Pericardium fibroblast (primary cell): ENCODE measurements around the gene ANTKMT. TPM values are rescaled to one million over a fixed set of nuclear protein-coding genes. Genes with fewer than 3 reads are reported as not detected.

Experiments used
- total RNA-seq: library from RNA; depleted of rRNA; stranded (reverse); fragments of >200 nt; gene quantifications from 2 replicates; pipeline ENCODE4 v1.2.3, GENCODE V29; 2015

ANTKMT gene
- total RNA-seq: 32.9 and 39.3 TPM in 2 replicates

DNA sequence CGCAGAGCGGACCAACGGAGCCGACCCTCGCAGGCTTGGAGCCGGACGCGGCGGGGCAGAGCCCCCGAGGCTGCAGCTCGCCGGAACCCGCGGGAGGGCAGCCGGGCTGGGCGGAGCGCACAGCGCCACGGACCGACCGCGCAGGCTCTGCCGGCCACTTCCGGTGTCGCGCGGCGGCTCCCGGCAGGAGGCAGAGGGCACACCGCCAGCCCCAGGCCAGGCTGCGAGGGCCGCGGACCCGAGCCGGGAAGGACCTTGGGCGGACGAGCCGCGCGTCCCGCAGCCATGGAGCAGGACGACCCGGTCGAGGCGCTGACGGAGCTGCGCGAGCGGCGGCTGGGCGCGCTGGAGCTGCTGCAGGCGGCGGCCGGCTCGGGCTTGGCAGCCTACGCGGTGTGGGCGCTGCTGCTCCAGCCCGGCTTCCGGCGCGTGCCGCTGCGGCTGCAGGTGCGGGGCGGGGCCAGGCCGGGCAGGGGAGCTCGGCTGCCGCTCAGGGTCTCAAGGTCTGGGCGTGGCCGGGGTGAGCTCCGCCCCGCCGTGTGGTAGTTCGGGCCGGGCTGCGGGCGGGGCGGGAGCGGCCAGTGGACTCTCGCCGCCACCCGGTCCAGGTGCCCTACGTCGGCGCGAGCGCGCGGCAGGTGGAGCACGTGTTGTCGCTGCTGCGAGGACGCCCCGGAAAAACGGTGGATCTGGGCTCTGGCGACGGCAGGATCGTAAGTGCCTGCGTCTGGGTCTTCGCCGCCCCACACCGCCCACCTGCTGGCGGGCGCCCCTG lies at the start of gene ANTKMT:
Gene ANTKMT (plus strand): TSS at position 157 of the 775 bp plus-strand sequence. CDS start 129 bp downstream, at position 286.

DNA sequence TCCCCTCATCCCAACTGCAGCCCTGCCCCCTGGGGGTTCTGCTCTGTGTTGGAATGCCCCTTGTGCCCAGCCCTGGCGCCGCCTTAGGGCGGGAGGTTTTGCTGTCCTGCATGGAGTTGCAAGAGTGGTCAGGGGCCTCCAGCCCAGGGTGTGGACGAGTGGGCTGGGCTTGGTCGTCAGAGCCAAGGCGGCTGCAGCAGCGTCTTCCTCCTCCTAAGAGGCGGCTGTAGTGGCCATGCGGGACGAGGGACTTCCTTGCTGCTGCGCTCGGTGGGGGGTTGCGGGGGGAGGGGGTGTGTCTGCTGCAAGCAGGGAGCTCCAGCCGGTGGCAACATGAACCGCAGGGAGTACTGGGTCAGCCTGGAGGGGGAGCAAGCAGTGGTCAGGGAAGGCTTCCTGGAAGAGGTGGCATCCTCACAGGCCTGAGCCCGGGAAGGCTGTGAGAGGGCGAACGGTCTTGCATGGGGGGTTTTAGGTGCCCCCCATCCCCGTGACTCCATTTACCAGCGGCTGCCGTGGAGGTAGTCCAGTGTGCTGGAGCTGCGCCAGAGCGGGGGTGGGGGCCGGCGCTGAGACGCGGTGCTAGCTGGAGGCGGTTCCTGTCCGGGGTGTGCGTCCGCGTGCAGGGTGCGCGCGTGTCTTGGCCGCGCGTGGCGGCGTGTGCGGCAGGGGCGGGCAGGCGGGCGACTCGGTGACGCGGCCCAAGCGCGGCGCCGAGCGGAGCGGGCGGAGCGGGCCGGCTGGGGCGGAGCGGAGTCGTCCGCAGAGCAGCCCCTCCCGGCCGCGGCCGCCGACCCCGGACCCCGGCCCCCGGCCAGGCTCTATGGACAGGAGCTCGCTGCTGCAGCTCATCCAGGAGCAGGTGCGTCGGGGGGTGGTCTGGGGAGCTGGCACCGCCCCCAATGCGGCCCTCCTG lies 45.7 kb upstream of the ANTKMT start, which contains the start of gene RHBDL1:
Gene RHBDL1 (plus strand): TSS at position 704 of the 916 bp plus-strand sequence. CDS start 120 bp downstream, at position 824.

GRCh38 chr16:679814-680624 lies 40.9 kb upstream of the ANTKMT start, which contains the start of gene STUB1:
TSS of gene STUB1 (plus strand) at chr16:680410. CDS start at chr16:680526, 116 bp downstream.

DNA sequence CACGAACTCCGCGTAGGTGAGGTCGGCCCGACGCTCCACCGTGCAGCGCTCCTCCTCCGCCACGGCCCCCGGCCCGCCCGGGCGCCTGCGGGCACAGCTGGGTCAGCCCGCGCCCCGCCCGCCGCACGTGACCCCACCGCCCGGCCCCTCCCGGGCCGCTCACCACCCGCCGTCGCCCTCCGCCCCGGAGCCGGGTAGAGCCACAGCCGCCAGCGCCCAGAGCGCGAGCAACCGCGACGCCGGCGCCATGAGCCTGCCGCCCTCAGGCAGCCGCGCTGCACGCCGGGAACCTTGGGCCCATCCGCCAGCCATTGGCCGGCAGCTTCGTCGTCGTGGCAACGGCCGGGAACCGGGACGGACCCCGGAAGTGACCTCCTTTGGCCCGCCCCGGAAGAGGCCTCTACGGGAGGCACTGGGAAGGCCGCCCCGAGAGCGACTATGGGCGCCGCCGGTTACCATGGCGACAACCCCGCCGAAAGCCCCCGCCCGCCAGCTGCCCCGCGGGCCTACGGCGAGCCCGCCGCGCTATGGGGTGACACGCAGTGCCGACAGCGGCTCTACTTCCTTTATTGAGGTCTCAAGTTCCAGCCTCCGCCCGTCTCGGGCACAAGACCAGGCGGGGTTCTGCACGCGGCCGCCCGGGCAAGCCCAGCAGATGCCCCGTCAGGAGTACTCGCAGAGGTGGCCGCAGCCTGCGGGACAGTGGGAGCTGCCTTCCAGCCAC lies 36.7 kb upstream of the ANTKMT start, which contains the start of gene JMJD8:
Gene JMJD8 (minus strand): TSS at position 264 of the 724 bp plus-strand sequence. CDS start 15 bp downstream, at position 249.

DNA sequence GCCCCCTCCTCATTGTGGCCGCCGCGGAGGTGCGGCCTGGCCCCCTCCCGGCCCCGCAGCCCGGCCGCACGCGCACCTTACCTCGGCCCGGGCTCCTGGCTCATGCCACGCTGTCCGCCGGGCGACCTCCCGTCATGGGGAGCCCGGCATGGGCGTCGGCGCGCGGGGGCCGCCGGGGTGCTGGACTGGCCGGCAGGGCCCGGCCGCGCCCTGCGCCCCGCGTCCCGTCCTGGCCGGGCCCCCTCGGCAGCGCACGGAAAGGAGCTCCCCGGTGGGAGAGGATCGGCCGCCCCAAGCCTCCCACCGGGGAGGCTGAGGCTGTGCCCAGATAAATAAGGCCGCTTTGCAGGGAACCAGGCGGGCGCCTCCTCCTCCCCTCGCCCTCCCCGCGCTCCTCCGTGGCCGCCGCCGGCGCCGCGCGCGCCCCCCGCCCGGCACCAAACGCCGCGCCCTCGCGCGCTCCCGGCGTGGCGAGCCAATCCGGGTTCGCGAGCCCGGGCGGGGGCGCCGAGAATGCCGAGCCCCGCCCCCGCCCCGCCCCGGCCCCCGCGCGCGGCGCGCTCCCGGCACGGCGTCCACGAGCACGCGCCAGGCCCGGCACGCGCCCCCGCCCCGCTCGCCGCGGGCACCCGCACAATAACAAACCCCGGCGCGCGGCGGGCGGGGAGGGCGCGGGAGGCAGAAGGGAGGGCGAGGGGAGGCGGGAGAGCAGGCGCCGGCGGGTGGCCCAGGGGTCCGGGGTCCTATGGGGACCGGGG lies 15.3 kb upstream of the ANTKMT start, which contains the start of gene FBXL16:
Gene FBXL16 (minus strand): TSS at position 371 of the 758 bp plus-strand sequence. CDS start 8,396 bp downstream, outside the sequence.

DNA sequence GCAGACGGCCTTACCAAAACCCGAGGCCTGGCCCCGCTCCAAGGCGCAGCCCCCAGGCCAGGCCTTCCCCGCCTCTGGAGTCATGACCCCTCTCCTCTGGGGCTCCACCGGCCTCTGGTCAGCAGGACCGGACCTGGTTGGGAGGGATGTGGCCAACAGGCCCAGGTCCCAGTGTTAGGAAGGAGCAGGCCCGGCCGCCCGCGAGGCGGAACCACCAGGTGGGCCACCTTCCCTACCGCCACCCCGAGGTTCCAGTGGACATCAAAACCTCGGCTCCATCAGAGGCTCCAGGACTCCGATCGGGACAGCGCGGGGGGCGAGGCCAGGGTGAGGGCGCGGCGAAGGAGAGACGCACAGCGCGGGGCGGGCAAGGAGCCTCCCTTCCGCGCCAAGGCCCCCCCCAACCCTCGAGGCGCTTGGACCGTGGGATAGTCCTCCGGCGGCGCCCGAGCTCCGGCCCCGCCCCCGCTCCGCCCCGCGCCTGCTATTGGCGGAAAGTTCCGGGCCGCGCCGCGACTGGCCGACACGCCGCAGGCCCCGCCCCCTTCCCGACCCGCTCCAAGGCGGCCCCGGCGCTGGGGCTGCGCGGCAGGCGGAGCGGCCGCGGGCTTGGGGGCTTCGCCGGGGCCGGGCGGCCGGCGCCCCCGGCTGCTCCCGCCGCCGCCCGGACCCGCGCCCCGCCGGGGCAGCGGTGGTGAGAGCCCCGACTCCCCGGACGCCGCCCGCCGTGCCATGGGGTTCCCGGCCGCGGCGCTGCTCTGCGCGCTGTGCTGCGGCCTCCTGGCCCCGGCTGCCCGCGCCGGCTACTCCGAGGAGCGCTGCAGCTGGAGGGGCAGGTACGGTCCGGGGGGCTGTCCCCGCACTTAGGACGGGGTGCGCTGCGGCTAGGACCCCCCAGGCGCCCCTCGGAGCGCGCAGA lies 6.1 kb upstream of the ANTKMT start, which contains the start of gene METRN:
Gene METRN (plus strand): TSS at position 561 of the 919 bp plus-strand sequence. CDS start 172 bp downstream, at position 733.

DNA sequence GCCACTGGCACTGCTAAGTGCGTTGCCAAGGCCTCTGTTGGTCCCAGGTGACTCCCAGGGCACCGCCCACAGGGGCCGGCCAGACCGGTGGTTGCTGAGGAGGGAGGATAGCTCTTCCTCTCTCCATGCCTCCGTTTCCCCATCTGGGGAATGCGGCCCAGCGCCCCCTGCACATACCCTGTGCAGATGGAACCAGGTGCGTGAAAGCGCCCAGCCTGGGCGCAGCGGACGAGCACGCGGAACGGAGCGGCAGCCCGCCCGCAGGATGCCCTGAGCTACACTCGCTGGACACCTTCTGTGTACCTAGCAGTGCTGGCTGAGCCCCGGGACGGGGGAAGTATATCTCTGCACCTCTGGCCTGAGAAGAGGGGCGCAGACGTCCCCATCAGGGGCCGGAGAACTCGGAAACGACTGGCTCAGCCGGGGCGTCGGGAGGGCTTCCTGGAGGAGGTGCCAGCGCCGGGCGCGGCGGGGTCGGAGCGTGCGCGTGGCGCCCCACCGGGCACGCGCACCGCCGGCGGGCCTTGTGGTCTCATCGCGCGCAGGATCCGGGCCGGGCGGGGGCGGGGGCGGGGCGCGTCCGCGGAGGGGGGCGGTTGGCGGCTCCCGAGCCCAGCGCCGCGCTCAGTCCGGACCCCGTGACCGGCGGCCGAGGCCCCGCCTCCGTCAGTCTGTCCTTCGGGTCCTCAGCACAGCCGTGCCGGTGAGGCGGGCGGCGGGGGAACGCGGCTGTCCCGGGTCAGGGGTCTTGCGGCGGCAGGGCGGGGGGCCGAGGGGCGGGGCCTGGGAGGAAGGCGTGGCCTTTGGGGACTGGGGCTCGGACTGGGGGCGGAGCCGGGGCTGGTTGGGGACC lies 5.7 kb downstream of the ANTKMT start, which contains the start of the genes CCDC78 and HAGHL:
Gene CCDC78 (minus strand): TSS at position 6 of the 853 bp plus-strand sequence. CDS start 76 bp downstream, outside the sequence.
Gene HAGHL (plus strand): TSS at position 669 of the 853 bp plus-strand sequence. CDS start 404 bp downstream, outside the sequence.

GRCh38 chr16:740764-741505 lies 20.0 kb downstream of the ANTKMT start, which contains the start of gene CIAO3:
TSS of gene CIAO3 (minus strand) at chr16:740997. CDS start at chr16:740985, 12 bp downstream.

DNA sequence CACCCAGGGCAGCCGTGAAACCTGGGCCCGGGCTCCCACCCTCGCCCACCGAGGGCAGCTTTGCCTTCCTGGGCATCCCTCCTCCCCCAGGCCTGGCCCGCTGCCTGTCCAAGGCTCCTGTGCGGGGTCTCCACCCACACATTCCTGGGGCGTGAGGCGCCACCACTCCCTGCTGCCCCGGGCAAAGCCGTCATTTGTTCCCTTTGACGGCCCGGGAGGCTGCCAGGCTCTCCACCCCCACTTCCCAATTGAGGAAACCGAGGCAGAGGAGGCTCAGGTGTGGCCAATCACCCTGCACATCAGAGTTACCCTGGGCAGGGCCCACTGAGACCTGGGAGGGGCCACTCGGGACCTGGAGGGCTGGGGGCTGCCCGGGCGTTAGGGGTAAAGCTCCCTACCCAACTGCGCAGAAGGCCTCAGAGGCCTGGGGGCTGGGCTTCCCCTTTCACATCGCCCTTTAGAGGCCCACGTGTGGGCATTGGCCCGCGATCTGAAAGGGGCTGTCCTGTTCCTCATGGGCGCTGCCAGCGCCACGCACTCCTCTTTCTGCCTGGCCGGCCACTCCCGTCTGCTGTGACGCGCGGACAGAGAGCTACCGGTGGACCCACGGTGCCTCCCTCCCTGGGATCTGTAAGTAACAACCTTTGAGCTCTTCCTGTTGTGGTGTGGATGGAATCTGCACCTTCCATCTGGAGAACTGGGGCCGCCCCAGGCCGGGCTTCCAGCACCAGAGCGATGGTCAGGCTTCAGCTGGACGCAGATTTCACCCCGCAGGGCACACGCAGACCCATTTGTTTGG lies 39.8 kb downstream of the ANTKMT start, which contains the start of gene MSLN:
Gene MSLN (plus strand): TSS at position 190 of the 799 bp plus-strand sequence. CDS start 1,947 bp downstream, outside the sequence.

Other genes starting within 250 kb of the ANTKMT start
- gene CAPN15, start 193.4 kb upstream of the ANTKMT start, total RNA-seq: 36.5 and 48.2 TPM in 2 replicates
- gene PRR35, start 160.8 kb upstream of the ANTKMT start, total RNA-seq: not detected in 2 replicates
- 3.8 and 5.0 TPM in 2 replicates for gene NHLRC4, start 154.1 kb upstream of the ANTKMT start, total RNA-seq
- 28.5 and 35.1 TPM in 2 replicates for gene PIGQ, start 151.2 kb upstream of the ANTKMT start, total RNA-seq
- 16.9 and 19.4 TPM in 2 replicates for gene RAB40C, start 131.1 kb upstream of the ANTKMT start, total RNA-seq
- gene WFIKKN1, start 90.2 kb upstream of the ANTKMT start, total RNA-seq: 0.12 TPM in 1 of 2 replicates, not detected in the other
- 152 and 181 TPM in 2 replicates for gene METTL26, start 84.8 kb upstream of the ANTKMT start, total RNA-seq
- gene MCRIP2, start 79.3 kb upstream of the ANTKMT start, total RNA-seq: 23.7 and 31.7 TPM in 2 replicates
- gene WDR90, start 71.8 kb upstream of the ANTKMT start, total RNA-seq: 8.5 TPM in 2 replicates
- gene RHOT2, start 53.0 kb upstream of the ANTKMT start, total RNA-seq: 46.9 and 47.1 TPM in 2 replicates
- 0.58 and 4.4 TPM in 2 replicates for gene RHBDL1, start 45.5 kb upstream of the ANTKMT start, total RNA-seq
- gene STUB1, start 40.7 kb upstream of the ANTKMT start, total RNA-seq: 163 and 189 TPM in 2 replicates
- 58.3 and 58.7 TPM in 2 replicates for gene JMJD8, start 36.8 kb upstream of the ANTKMT start, total RNA-seq
- gene WDR24, start 30.7 kb upstream of the ANTKMT start, total RNA-seq: 10.3 and 12.1 TPM in 2 replicates
- 0.17 and 0.93 TPM in 2 replicates for gene FBXL16, start 15.3 kb upstream of the ANTKMT start, total RNA-seq
- 119 and 164 TPM in 2 replicates for gene METRN, start 6.0 kb upstream of the ANTKMT start, total RNA-seq
- 0.94 and 2.1 TPM in 2 replicates for gene CCDC78, start 5.3 kb downstream of the ANTKMT start, total RNA-seq
- 5.5 and 13.9 TPM in 2 replicates for gene HAGHL, start 6.0 kb downstream of the ANTKMT start, total RNA-seq
- gene CIAO3, start 19.9 kb downstream of the ANTKMT start, total RNA-seq: 13.4 and 18.3 TPM in 2 replicates
- gene MSLN, start 39.6 kb downstream of the ANTKMT start, total RNA-seq: 1.6 and 2.0 TPM in 2 replicates
- gene RPUSD1, start 67.2 kb downstream of the ANTKMT start, total RNA-seq: 17.6 and 21.6 TPM in 2 replicates
- gene CHTF18, start 67.5 kb downstream of the ANTKMT start, total RNA-seq: 1.6 and 7.8 TPM in 2 replicates
- gene GNG13, start 79.6 kb downstream of the ANTKMT start, total RNA-seq: not detected in 2 replicates
- 17.4 and 19.4 TPM in 2 replicates for gene LMF1, start 249.8 kb downstream of the ANTKMT start, total RNA-seq